Activated CD4-positive, alpha-beta T cell treated with anti-CD3 and anti-CD28 coated beads for 48 hours (primary cell): ENCODE data around the gene CAPN12.

Experiments
- DNase-seq: peaks from one replicate; pipeline ENCODE4 v3.0.0-alpha.2; 2020

CAPN12 gene

DNA sequence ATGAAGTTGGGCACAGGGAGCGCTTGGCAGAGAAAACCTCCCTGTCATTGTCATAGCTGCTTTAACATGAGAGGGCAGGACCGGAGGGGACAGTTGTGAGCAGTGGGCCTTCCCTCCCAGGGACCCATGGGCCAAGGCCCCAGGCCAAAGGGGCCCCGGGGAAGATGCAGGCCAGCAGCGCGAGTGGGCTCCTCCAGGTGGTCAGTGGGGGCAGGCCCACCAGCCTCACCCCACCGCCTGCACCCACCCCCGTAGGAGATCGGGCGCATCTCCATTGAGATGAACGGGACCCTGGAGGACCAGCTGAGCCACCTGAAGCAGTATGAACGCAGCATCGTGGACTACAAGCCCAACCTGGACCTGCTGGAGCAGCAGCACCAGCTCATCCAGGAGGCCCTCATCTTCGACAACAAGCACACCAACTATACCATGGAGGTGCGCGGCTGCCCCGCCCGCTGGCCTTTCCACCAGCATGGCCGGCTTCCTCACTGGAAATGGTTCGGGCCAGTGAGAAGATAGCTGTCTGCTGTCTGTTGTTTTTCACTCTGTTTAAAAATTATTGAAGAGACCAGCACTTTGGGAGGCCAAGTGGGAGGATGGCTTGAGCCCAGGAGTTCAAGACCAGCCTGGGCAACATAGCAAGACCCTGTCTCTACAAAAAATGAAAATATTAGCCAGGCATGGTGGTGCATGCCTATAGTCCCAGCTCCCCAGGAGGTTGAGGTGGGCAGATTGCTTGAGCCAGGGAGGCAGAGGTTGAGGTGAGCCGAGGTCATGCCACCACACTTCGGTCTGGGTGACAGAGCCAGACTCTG, 18.6 kb downstream of the CAPN12 start:
- DNase-seq, result no peak

DNA sequence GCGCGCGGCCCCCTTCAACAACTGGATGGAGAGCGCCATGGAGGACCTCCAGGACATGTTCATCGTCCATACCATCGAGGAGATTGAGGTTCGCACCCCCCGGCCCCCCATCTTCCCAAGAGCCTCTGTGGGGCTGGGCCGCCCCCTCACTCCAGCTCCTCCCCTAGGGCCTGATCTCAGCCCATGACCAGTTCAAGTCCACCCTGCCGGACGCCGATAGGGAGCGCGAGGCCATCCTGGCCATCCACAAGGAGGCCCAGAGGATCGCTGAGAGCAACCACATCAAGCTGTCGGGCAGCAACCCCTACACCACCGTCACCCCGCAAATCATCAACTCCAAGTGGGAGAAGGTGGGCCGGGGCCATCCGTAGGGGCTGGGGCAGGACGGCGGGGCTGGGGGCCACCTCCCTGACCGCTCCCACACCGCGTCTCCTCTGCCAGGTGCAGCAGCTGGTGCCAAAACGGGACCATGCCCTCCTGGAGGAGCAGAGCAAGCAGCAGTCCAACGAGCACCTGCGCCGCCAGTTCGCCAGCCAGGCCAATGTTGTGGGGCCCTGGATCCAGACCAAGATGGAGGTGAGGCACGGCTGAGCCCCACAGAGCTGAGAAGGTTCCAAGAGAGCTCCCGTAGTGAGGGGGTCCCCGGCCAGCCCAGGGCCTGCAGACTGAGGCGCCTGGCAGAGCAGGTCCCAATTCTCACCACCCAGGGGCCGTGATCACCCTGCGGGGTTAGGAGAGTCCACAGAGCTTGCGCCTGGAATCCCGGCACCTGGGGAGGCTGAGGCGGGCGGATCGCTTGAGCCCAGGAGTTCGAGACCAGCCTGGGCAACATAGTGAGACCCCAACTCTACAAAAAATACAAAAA, 20.1 kb downstream of the CAPN12 start:
- no peak for DNase-seq

GRCh38 chr19:38723606-38723965, 20.7 kb downstream of the CAPN12 start:
- no peak for DNase-seq

GRCh38 chr19:38722947-38723605, 21.2 kb downstream of the CAPN12 start:
- no peak for DNase-seq

- DNase-seq, result no peak
Measured at GRCh38 chr19:38721979-38722773, 22.1 kb downstream of the CAPN12 start.

DNA sequence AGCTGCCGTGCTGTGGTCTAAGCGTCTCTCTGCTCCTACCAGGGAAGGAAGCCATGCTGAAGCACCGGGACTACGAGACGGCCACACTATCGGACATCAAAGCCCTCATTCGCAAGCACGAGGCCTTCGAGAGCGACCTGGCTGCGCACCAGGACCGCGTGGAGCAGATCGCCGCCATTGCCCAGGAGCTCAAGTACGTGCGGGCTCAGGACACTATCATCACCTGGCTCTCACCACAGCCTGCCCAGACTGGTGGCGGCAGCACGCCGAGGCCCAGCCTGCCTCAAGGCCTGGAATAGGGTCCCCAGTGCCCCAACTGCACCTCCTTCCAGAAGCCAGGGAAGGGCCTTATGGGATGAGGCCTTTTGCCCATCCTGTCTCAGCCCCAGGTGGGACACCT, 22.8 kb downstream of the CAPN12 start:
- no peak for DNase-seq

DNA sequence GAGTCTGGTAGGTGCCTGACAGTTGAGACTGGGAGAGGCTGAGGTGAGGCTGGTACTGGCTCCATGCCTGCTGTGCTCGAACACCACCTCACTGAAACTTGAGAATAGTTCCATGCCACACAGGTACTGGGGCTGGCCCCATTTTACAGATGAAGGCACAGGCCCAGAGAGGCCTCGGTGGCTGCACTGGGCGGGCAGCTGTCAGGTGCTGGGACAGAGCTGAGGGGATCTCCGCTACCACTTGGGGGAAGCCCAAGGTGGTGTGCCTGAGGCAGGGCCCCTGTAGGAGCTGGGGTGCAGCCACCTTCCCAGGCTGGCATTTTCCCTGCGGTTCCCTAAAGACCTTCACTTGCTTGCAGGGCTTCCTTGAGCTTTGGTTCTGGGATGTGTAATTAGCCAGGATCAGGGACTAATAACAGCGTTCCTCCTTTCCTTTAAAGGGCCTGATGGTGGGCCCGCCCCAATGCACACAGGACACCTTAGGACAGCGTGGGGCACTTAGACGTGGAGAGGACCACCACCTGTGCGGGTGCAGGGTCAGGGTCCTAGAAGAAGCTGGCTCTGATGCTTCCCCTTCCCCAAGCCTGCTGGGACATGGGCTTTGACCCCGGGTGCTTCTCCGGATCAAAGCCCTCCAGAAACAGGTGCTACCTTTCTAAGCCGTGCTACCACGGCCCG, 23.6 kb downstream of the CAPN12 start:
- no peak for DNase-seq

DNA sequence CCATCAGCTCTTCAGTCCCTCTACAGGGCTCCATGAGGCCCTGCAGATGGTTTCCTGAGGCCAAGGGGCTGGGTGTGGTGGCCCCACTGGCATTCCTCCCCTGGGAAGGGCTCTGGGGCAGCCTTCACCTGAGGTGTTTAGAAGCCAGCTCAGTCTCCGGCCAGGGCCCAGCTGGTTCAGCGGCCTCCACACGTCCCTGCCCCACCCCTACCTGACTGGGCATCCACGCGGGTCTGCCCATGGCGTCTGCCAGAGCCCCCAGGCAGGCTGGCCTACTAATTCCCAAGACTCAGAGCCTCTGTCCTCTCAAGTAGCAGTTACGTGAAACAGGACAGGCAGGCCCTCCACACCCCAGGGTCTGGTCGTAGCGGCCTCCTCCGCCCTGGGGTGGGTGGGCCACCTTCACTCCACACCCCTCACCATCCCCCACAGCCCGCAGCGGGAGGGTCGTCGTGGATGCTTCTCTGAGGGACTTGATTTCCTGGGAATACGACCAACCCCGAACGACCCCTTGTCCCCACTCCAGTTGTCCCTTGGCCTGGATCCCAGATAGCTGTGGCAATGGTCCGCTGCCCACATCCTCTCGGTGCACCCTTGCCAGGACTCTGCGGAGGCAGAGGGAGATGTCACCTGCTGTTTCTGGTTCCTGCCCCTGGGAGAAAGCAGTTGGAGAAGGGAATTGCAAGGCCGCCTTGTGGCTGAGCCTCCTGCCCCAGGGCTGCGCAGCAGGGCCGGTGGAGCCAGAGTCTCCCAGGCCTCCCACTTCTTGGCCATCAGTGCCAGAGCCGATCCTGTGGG, 24.3 kb downstream of the CAPN12 start:
- DNase-seq, result no peak

DNA sequence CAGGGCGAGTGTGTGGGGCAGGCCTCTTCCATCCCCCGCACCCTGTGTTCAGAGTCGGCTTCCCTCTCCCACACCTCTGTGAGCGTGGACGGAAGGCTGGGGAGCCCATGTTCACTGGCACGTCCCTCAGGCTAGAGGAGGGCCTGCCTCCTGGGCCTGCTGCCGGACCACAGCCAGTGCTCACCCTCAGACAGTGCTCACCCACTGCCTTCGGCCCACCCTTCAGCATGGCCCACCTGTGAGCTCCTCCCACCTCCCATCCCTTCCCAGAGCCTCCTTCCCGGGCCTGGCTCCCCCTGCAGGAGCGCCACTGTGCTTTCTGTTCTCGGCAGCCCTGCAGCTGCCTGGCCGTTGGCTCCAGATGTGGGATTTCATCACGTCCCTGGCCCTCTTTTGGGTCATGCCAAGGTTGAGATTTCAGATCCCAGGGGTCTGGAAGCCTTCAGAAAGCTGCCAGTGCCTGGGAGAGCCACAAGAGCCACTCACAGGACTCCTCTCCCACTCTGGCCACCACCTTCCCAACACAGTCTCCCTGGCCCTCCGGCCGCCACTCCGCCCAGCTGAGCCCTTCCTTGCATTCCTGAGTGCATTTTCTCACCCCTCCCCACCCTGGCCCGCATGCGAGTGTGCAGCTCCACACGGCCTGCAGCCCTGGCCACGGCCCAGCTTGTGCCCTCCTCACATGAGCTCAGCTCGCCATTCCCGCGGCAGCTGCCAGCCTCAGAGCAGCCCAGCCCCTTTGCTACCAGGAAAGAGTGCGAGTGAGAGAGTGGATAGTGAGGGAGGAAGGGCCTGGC, 25.3 kb downstream of the CAPN12 start:
- DNase-seq, result no peak

GRCh38 chr19:38717855-38718254, 26.4 kb downstream of the CAPN12 start:
- no peak for DNase-seq

DNA sequence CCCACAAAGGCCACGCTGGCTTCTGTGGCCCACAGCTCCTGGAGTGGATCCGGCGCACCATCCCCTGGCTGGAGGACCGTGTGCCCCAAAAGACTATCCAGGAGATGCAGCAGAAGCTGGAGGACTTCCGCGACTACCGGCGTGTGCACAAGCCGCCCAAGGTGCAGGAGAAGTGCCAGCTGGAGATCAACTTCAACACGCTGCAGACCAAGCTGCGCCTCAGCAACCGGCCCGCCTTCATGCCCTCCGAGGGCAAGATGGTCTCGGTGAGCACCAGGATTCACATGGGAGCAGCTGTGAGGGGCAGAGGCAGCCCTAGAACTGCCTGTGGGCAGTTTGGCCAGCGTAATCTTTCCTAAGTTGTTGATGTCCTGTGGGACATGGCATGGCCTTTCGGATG, 27.2 kb downstream of the CAPN12 start:
- DNase-seq, result no peak

DNA sequence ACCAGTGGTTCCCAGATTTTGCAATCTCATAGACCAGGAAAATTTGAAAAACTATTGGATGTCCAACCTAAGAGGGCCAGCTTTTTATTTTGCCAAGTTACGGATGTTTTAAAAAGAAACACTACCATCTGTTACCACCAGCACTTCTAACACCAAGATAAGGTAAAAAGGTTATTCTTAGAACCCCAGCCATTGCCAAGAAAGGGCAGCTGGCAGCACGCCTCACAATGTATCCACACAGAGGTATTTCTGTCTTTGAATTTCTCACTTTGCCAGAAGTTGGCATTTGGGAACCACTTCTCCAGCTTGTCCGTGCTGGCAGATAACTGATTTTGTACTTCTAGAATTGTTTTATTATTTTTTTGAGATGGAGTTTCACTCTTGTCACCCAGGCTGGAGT, 28.7 kb downstream of the CAPN12 start:
- no peak for DNase-seq

- no peak for DNase-seq
Measured at GRCh38 chr19:38714354-38714778, 29.9 kb downstream of the CAPN12 start.

DNA sequence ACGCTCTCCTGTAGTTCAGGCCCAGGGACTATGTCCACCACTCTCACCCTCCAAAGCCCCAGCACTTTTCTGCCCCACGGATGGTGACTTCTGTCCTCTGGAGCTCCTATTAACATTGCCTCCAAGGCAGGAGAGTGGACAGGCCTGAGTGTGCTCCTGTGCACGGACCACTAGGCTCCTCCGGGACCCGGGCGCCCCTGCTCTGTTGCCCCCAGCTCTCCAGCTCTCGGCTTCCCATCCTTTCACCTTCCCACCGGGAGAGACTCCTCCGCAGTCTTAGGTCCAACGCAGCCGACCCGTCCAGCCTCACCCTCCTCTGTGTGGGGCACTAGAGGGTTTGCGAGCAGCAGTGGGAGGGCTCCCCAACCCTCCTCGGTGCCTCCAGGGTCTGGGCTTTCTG, 30.4 kb downstream of the CAPN12 start:
- DNase-seq, result no peak

- no peak for DNase-seq
Measured at GRCh38 chr19:38713227-38713649, 31.0 kb downstream of the CAPN12 start.

- no peak for DNase-seq
Measured at GRCh38 chr19:38712161-38712748, 32.0 kb downstream of the CAPN12 start.

GRCh38 chr19:38711726-38712153, 32.5 kb downstream of the CAPN12 start:
- DNase-seq, result no peak

DNA sequence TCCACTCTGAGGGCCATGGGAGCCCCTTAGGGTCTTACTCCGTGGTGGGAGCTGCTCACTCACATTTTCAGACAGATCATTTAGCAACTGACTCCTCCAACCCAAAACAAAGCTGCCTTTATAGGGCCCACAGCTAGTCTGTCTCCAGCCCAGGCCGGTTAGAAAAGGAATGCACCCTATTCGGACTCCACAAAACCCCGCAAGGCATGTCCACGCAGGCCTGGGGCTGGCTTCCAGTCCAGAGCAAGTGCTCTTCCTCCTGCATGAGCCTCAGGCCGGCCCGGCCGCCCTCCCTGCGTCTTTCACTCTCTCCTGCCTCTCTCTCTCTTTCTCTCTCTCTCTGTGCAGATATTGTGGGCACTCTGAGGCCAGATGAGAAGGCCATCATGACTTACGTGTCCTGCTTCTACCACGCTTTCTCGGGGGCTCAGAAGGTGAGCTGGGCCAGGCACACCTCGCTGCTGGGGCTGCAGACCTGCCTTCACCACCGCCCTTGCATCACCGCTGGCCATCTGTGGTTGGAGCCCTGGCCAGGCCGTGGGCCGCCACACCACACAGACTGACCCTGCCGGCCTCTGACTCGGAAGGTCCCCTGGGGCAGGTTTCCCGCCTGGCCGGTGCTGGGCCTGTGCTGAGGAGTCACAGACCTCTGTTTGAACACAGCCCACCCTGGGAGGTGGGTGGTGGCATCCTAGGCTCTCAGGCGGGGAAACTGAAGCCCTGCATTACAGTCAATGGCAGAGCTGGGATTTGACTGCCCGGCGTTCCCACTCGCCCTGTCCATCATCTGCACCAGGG, 33.1 kb downstream of the CAPN12 start:
- DNase-seq, result no peak

DNA sequence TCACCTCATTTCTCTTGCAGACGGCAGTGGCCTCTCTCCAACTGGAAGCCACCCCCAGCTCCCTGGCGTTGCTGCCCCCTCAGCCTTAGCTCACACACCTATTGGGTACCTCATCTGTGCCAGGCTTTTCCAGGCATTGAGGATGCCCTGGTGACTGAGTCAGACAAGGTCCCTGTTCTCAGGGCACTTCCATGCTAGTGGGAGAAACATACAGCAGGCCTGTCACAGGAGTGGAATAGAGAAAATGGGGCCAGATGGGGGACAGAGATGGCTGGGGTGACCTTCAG, 33.9 kb downstream of the CAPN12 start:
- DNase-seq, result no peak
